HepG2 (cell line): ENCODE results near the gene HCK. TPM values are rescaled to one million over a fixed set of nuclear protein-coding genes. Genes with fewer than 3 reads are reported as not detected.

Experiments used
- ATAC-seq: fragments of 200-7000 bp; cut with Tn5 transposase; 3 replicates; pipeline ENCODE4 v1.9.1; 2020; ENCODE audit warnings: mild to moderate bottlenecking, moderate library complexity
- BruUV-seq: library from RNA; stranded (reverse); fragments of 400-500 nt; replicated peaks from 2 replicates; lab custom pipeline; 2021; lab: Mats Ljungman, UMichigan
- CTCF ChIA-PET: fragments of 300-600 bp; formaldehyde crosslinking; extraction: SDS; loops from one replicate; lab custom pipeline; 2021; ENCODE audit warnings: low total read pairs, inconsistent platforms, low intra/inter-chr PET ratio; lab: Yijun Ruan, JAX
- POLR2A ChIA-PET: fragments of 350-600 bp; sonication (Branson Sonifier 250); formaldehyde crosslinking; loops from one replicate; lab custom pipeline; 2020; ENCODE audit warnings: antibody characterized with exemption, inconsistent platforms; lab: Yijun Ruan, JAX
- DNase-seq: peaks from one replicate; pipeline ENCODE4 v3.0.0-alpha.2; 2015; ENCODE audit warnings: low spot score
- FAIRE-seq: peaks from 3 replicates; lab custom pipeline; 2011; peaks lifted over from hg19 to GRCh38; lab: Jason Lieb, UNC
- H2AFZ ChIP-seq: one replicate; pipeline ENCODE4 v1.6.1; 2011; ENCODE audit warnings: low read length, inconsistent platforms
- H3K27ac ChIP-seq: fragments of 300-600 bp; 3 replicates; pipeline ENCODE4 v1.8.0; 2011; ENCODE audit warnings: mixed run types, mild to moderate bottlenecking, mixed read lengths, low read length, inconsistent platforms; ENCODE audit not compliant: insufficient read depth; ENCODE audit errors: extremely low read length
- H3K27me3 ChIP-seq, 2 experiments: fragments of 200-600 bp in 1 of 2; 2 replicates in 1 of 2; 3 replicates in 1 of 2; pipeline versions ENCODE4 v1.6.0 to v1.8.0; 2011; ENCODE audit warnings: low read length in 2 of 2, mild to moderate bottlenecking in 2 of 2, moderate library complexity in 2 of 2, inconsistent platforms in 1 of 2; ENCODE audit not compliant: insufficient read depth in 2 of 2, control insufficient read depth in 1 of 2
- H3K36me3 ChIP-seq, 2 experiments: fragments of 200-600 bp in 1 of 2; replicated peaks in 1 of 2; 2 replicates in 1 of 2; 3 replicates in 1 of 2; pipeline versions ENCODE4 v1.5.1 to v1.8.0; 2011; ENCODE audit warnings: low read length in 2 of 2, inconsistent platforms in 1 of 2; ENCODE audit not compliant: insufficient read depth in 2 of 2, control insufficient read depth in 1 of 2
- H3K4me1 ChIP-seq: 2 replicates; pipeline ENCODE4 v1.5.1; 2012; ENCODE audit warnings: low read length, inconsistent platforms; ENCODE audit not compliant: insufficient read depth
- H3K4me2 ChIP-seq: 2 replicates; pipeline ENCODE4 v1.6.0; 2011; ENCODE audit warnings: low read depth, low read length, inconsistent platforms
- H3K4me3 ChIP-seq, 3 experiments: fragments of 200-600 bp in 1 of 3; sonication (generic), shearing (Covaris generic) in 1 of 3; replicated peaks in 1 of 3; 2 replicates each; pipeline ENCODE4 v1.5.1; 2011 to 2016; ENCODE audit warnings: low read length in 3 of 3, inconsistent platforms in 2 of 3, low read depth in 2 of 3, mild to moderate bottlenecking in 2 of 3, control low read depth in 1 of 3, mixed read lengths in 1 of 3; ENCODE audit not compliant: insufficient read depth in 1 of 3
- H3K79me2 ChIP-seq: one replicate; pipeline ENCODE4 v1.6.1; 2011; ENCODE audit warnings: low read length, inconsistent platforms; ENCODE audit not compliant: insufficient read depth
- H3K9ac ChIP-seq: 2 replicates; pipeline ENCODE4 v1.6.0; 2011; ENCODE audit warnings: mild to moderate bottlenecking, low read depth, low read length, inconsistent platforms; ENCODE audit not compliant: insufficient read depth
- H3K9me3 ChIP-seq: 2 replicates; pipeline ENCODE4 v1.5.1; 2012; ENCODE audit warnings: mild to moderate bottlenecking, low read length
- H4K20me1 ChIP-seq: 2 replicates; pipeline ENCODE4 v1.6.0; 2011; ENCODE audit warnings: inconsistent platforms, mild to moderate bottlenecking, low read length, moderate library complexity; ENCODE audit not compliant: insufficient read depth
- DNMT1 ChIP-seq: sonication (generic); formaldehyde crosslinking; IDR thresholded peaks from 2 replicates; pipeline ENCODE4 v1.5.1; 2020; ENCODE audit warnings: mild to moderate bottlenecking, missing genetic modification reagents
- HNF1A ChIP-seq, 2 experiments: sonication (generic) in 1 of 2; formaldehyde crosslinking in 1 of 2; IDR thresholded peaks; 2 replicates each; pipeline versions ENCODE4 v1.4.0 to v1.6.1; 2016 to 2020; ENCODE audit warnings: borderline replicate concordance in 1 of 2, low read depth in 1 of 2, mild to moderate bottlenecking in 1 of 2, missing genetic modification reagents in 1 of 2
- HNF4A ChIP-seq: sonication (generic); formaldehyde crosslinking; IDR thresholded peaks from 2 replicates; pipeline ENCODE4 v1.4.0; 2020; ENCODE audit warnings: missing genetic modification reagents
- LCORL ChIP-seq, 2 experiments: fragments of 450-650 bp in 1 of 2; sonication (generic) in 1 of 2; formaldehyde crosslinking in 1 of 2; IDR thresholded peaks; 2 replicates each; pipeline versions ENCODE4 v1.5.0 to v1.6.1; 2017 to 2020; ENCODE audit warnings: antibody characterized with exemption in 1 of 2, missing genetic modification reagents in 1 of 2
- MED1 ChIP-seq: sonication (generic); formaldehyde crosslinking; IDR thresholded peaks from 2 replicates; pipeline ENCODE4 v1.4.0; 2020; ENCODE audit warnings: missing genetic modification reagents
- MTERF4 ChIP-seq: sonication (generic); formaldehyde crosslinking; IDR thresholded peaks from 2 replicates; pipeline ENCODE4 v1.8.0; 2023; ENCODE audit warnings: mild to moderate bottlenecking, missing genetic modification reagents
- NR0B2 ChIP-seq: sonication (generic); formaldehyde crosslinking; IDR thresholded peaks from 2 replicates; pipeline ENCODE4 v1.4.0; 2020; ENCODE audit warnings: mild to moderate bottlenecking, missing genetic modification reagents
- RBM22 ChIP-seq: fragments of 200-400 bp; formaldehyde crosslinking; optimal IDR thresholded peaks from 2 replicates; pipeline ENCODE3; 2017; ENCODE audit warnings: mild to moderate bottlenecking, low read length, moderate library complexity
- TOE1 ChIP-seq: sonication (generic); formaldehyde crosslinking; IDR thresholded peaks from 2 replicates; pipeline ENCODE4 v1.4.0; 2020; ENCODE audit warnings: mild to moderate bottlenecking, missing genetic modification reagents
- ZMYM3 ChIP-seq: sonication (generic); formaldehyde crosslinking; IDR thresholded peaks from 2 replicates; pipeline ENCODE4 v1.5.1; 2020; ENCODE audit warnings: mild to moderate bottlenecking, missing genetic modification reagents
- ZNF20 ChIP-seq: sonication (generic); formaldehyde crosslinking; IDR thresholded peaks from 2 replicates; pipeline ENCODE4 v1.4.0; 2020; ENCODE audit warnings: mild to moderate bottlenecking, moderate library complexity, missing genetic modification reagents
- WGBS: methylation state at CpG from one replicate; pipeline ENCODE4 v1.1.6; 2017; ENCODE audit warnings: low lambda C conversion rate; 5-methylcytosine and 5-hydroxymethylcytosine counted together
- in situ Hi-C: cut with HindIII; loops from 2 replicates; pipeline ENCODE4 v1.10.0; 2017; ENCODE audit warnings: low pct_unique_long_range_greater_than_20kb; ENCODE audit not compliant: extremely low pct_ligation_motif_present
- intact Hi-C: fragments of 100-400 bp; cut with micrococcal nuclease; formaldehyde crosslinking; loops from one replicate; pipeline ENCODE4 v1.10.0; 2022; ENCODE audit not compliant: unreplicated experiment
- polyA plus RNA-seq, 8 experiments: library from polyadenylated mRNA; depleted of rRNA in 3 of 8; stranded (reverse) in 7 of 8; unstranded in 1 of 8; fragments of >200 nt; fragmentation: Illumina TruSeq in 4 of 8; extraction: Trizol in 4 of 8; gene quantifications; 2 replicates each; pipeline versions ENCODE4 v1.2.1 to v1.2.3, GENCODE V29; 2011 to 2016; ENCODE audit warnings: low read depth in 4 of 8, missing spikeins in 1 of 8, mixed read lengths in 1 of 8; ENCODE audit not compliant: insufficient read depth in 1 of 8
- total RNA-seq, 5 experiments: library from RNA; depleted of rRNA; stranded (reverse); fragments of >200 nt; fragmentation: Illumina TruSeq; extraction: Trizol; gene quantifications; 2 replicates each; pipeline ENCODE4 v1.2.3, GENCODE V29; 2016; ENCODE audit warnings: low read depth in 1 of 5

Gene HCK
- total and polyA plus RNA-seq, 2 of the 13 experiments (the other 11 are each of a cell fraction or from before 2014, with no cell fraction given) = 0.04 TPM; not detected in 1

- Histone ChIP-seq H3K9ac (no peak overlapping the region), H3K36me3 (peaks cover 0 to 6% of the 10 kb centered on the region in 2 experiments; a peak in 3 of 5 replicates), H3K27me3 (no peaks in the 10 kb centered on the region), H4K20me1 (peaks cover 32% of the 10 kb centered on the region), H3K4me2 (no peak overlapping the region), H3K79me2 (peaks cover 75% of the 10 kb centered on the region), H3K27ac (no peak overlapping the region), H3K4me3 (no peak overlapping the region), H3K4me1 (peaks cover 19% of the 10 kb centered on the region), H2AFZ (no peak overlapping the region), H3K9me3 (no peaks in the 10 kb centered on the region)
- no TSS peak for BruUV-seq
- CTCF ChIA-PET = no interaction called here
- ATAC-seq (peak; percentile 26; the same call in 2 of the 3 replicates), DNase-seq (no peak), FAIRE-seq (no peak)
- TF ChIP-seq LCORL (IDR thresholded peaks at IDR 0.05) (no peak), LCORL (CRISPR knock-in tag; IDR thresholded peaks at IDR 0.05) (no peak), RBM22 (peak; percentile 67), MTERF4 (no peak)
- WGBS = 97% methylated on average over 5 of the region's 5 CpGs
- intact Hi-C loops (no loop called here), in situ Hi-C loops (no loop called here)
- POLR2A ChIA-PET = no interaction called here
Measured at GRCh38 chr20:32127347-32127746, 75.3 kb downstream of the HCK start.

- in situ Hi-C loops = no loop called here
- ATAC-seq (peak; percentile 84), DNase-seq (no peak), FAIRE-seq (peak; percentile 49)
- H3K4me2 ChIP-seq = peak overlapping the region; percentile 25
- no peaks in the 10 kb centered on the region for H3K27me3 ChIP-seq
- intact Hi-C loops = no loop called here
- H3K79me2 ChIP-seq = peaks cover 80% of the 10 kb centered on the region
- H3K27ac ChIP-seq = no peak overlapping the region
- CTCF ChIA-PET = no interaction called here
- POLR2A ChIA-PET = no interaction called here
- H4K20me1 ChIP-seq = peaks cover 32% of the 10 kb centered on the region
- BruUV-seq = no TSS peak
- no peak overlapping the region for H3K9ac ChIP-seq
- no peaks in the 10 kb centered on the region for H3K9me3 ChIP-seq
- no peak overlapping the region for H2AFZ ChIP-seq
- H3K4me1 ChIP-seq = peaks cover 19% of the 10 kb centered on the region
- peaks cover 4 to 14% of the 10 kb centered on the region in 2 experiments for H3K36me3 ChIP-seq
- no peak overlapping the region for H3K4me3 ChIP-seq
- WGBS = 37% methylated on average over 2 of the region's 2 CpGs
- TF ChIP-seq ZNF20 (CRISPR knock-in tag) (no peak), TOE1 (CRISPR knock-in tag) (no peak), NR0B2 (CRISPR knock-in tag) (no peak), HNF1A (IDR thresholded peaks at IDR 0.05; ENCODE audit: low read depth) (peak; percentile 89), HNF1A (CRISPR knock-in tag; IDR thresholded peaks at IDR 0.05; ENCODE audit: borderline replicate concordance) (peak; percentile 70; the same call in 1 of the 2 replicates), ZMYM3 (peak; percentile 65), HNF4A (CRISPR knock-in tag) (peak; percentile 39; the same call in 1 of the 2 replicates), DNMT1 (CRISPR knock-in tag) (no peak), MED1 (CRISPR knock-in tag) (no peak)
Measured at GRCh38 chr20:32128167-32128566, 76.1 kb downstream of the HCK start.
